ENCODE measurements around the gene VPS26B.

DNA sequence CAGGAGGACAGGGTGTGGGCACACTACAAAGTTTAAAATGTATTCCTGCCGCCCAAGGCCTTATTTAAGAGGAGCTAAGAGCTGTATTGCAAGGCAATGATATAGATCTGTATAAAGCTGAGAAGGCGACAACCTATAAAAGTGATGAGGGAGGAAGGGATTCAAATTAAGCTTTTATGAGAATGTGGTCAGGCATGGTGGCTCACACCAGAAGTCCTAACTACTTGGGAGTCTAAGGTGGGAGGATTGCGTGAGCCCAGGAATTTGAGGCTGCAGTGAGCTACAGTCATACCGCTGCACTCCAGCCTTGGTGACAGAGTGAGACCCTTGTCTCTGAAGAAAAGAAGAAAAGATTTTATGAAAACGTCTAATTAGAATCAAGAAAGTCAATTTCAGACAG lies 42.0 kb downstream of the VPS26B start:
- no peak for TF ChIP-seq POLR2AphosphoS5 (IDR thresholded peaks at IDR 0.05; ENCODE audit: low read depth)
- no peak for TF ChIP-seq SPI1 (IDR thresholded peaks at IDR 0.05; ENCODE audit: borderline replicate concordance, low read depth)
